Upper lobe of left lung (tissue), 4 donors: Measurements from ENCODE around the gene SLC12A8.

Source experiments
- EP300 ChIP-seq, 4 donors: sonication (generic); formaldehyde crosslinking; IDR thresholded peaks; one replicate each; pipeline ENCODE4 v1.5.1; 2017; ENCODE audit warnings: antibody characterized with exemption in 4 of 4, control low read depth in 2 of 4
- POLR2A ChIP-seq, 4 donors: fragments of 450-650 bp; IDR thresholded peaks; one replicate each; pipeline ENCODE4 v1.5.1; 2016 to 2017; ENCODE audit warnings: antibody characterized with exemption in 4 of 4, mild to moderate bottlenecking in 2 of 4
- POLR2AphosphoS5 ChIP-seq, 2 donors: sonication (generic); formaldehyde crosslinking; IDR thresholded peaks; one replicate each; pipeline ENCODE4 v1.5.1; 2017; ENCODE audit warnings: antibody characterized with exemption in 2 of 2
- TF ChIP-seq, protein P1 (sequence below), 6 experiments: fragments of 450-650 bp in 4 of 6; fragments of 200-600 bp in 2 of 6; sonication (generic) in 2 of 6; IDR thresholded peaks; one replicate each; pipeline ENCODE4 v1.5.1; 2016 to 2019; ENCODE audit warnings: antibody characterized with exemption in 6 of 6

GRCh38 chr3:125213946-125214542, 1.5 kb upstream of the SLC12A8 start:
- TF ChIP-seq, protein P1, sequence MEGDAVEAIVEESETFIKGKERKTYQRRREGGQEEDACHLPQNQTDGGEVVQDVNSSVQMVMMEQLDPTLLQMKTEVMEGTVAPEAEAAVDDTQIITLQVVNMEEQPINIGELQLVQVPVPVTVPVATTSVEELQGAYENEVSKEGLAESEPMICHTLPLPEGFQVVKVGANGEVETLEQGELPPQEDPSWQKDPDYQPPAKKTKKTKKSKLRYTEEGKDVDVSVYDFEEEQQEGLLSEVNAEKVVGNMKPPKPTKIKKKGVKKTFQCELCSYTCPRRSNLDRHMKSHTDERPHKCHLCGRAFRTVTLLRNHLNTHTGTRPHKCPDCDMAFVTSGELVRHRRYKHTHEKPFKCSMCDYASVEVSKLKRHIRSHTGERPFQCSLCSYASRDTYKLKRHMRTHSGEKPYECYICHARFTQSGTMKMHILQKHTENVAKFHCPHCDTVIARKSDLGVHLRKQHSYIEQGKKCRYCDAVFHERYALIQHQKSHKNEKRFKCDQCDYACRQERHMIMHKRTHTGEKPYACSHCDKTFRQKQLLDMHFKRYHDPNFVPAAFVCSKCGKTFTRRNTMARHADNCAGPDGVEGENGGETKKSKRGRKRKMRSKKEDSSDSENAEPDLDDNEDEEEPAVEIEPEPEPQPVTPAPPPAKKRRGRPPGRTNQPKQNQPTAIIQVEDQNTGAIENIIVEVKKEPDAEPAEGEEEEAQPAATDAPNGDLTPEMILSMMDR (IDR thresholded peaks at IDR 0.05) = no peak
- TF ChIP-seq POLR2AphosphoS5 (IDR thresholded peaks at IDR 0.05) (no peak), POLR2A (IDR thresholded peaks at IDR 0.05) (no peak), EP300 (IDR thresholded peaks at IDR 0.05) (no peak)
